ENCODE measurements around the gene SLC6A13. TPM values are rescaled to one million over a fixed set of nuclear protein-coding genes. Genes with fewer than 3 reads are reported as not detected.
"Not testable (repeated sequence)": the region's sequence is repeated elsewhere in the genome, so short reads cannot be mapped to it uniquely, and the experiment has no call there.

Gene SLC6A13
- total and polyA plus RNA-seq, 2 experiments from 2014 or later = 3.8 to 5.9 TPM

DNA sequence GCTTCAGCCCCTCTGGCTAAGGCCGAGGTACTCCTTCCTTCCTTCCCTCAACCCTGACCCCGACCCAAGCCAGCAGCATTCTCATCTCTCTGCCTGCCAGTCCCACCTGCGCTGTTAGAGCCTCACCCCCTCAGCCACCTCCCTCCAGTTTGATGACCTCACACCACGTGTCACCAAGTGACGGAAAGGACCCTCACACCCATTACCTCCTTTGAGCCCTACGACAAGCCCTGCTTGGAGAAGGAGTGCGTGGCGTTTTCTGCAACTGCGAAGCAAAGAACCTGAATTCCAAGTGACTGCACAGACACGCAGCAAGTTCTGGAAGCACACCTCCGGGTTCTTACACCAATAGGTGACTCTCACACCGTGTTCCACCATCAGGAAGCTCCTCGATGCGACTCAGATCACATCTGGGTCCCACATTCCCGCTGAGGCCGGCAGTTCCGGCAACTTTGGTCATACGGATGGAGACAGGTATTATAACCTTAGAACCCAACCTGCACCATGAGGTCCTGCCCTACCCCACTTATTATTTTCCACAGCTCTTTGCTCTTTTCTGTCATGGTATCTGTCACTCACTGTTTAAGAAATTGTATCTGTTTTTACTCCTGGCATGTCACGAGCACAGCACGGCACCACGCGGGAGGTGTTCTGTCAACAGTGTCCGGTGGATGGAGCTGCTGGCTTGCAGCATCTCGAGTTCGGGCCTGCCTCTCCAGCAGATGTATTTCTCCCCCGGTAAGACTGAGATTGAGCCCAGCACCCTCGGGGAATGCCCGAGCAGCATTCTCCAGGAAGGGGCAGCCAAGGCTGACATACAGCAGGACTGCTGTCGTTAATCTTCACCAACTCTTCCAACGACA is 43.7 kb downstream of the SLC6A13 start:
- no peak for DNase-seq (ENCODE audit: low spot score)
- Histone ChIP-seq H3K27me3 (no peaks in the 10 kb centered on the region), H3K27ac (no peak overlapping the region), H3K9me3 (ENCODE audit: low read depth) (no peaks in the 10 kb centered on the region), H3K79me2 (no peaks in the 10 kb centered on the region), H4K20me1 (ENCODE audit: insufficient read depth, poor library complexity, severe bottlenecking) (no peaks in the 10 kb centered on the region), H3K4me3 (no peak overlapping the region), H3K36me3 (replicated peaks; ENCODE audit: insufficient read depth, low read depth) (no peaks in the 10 kb centered on the region), H3K4me1 (ENCODE audit: insufficient read depth) (no peaks in the 10 kb centered on the region), H3K9me2 (replicated peaks; ENCODE audit: insufficient read depth) (no peaks in the 10 kb centered on the region), H2AFZ (no peak overlapping the region), H3K4me2 (no peak overlapping the region)
- 80% methylated on average over 30 of the region's 30 CpGs for whole genome bisulfite sequencing (ENCODE audit: low lambda C conversion rate, missing lambda C conversion rate)
- TF ChIP-seq EZH2phosphoT487 (IDR thresholded peaks at IDR 0.05; ENCODE audit: low read depth, severe bottlenecking, unreplicated experiment) (no peak), EZH2 (IDR thresholded peaks at IDR 0.05; ENCODE audit: borderline replicate concordance) (no peak)
- TF ChIP-seq, protein P1, sequence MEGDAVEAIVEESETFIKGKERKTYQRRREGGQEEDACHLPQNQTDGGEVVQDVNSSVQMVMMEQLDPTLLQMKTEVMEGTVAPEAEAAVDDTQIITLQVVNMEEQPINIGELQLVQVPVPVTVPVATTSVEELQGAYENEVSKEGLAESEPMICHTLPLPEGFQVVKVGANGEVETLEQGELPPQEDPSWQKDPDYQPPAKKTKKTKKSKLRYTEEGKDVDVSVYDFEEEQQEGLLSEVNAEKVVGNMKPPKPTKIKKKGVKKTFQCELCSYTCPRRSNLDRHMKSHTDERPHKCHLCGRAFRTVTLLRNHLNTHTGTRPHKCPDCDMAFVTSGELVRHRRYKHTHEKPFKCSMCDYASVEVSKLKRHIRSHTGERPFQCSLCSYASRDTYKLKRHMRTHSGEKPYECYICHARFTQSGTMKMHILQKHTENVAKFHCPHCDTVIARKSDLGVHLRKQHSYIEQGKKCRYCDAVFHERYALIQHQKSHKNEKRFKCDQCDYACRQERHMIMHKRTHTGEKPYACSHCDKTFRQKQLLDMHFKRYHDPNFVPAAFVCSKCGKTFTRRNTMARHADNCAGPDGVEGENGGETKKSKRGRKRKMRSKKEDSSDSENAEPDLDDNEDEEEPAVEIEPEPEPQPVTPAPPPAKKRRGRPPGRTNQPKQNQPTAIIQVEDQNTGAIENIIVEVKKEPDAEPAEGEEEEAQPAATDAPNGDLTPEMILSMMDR (IDR thresholded peaks at IDR 0.05; ENCODE audit: poor library complexity) = no peak

DNA sequence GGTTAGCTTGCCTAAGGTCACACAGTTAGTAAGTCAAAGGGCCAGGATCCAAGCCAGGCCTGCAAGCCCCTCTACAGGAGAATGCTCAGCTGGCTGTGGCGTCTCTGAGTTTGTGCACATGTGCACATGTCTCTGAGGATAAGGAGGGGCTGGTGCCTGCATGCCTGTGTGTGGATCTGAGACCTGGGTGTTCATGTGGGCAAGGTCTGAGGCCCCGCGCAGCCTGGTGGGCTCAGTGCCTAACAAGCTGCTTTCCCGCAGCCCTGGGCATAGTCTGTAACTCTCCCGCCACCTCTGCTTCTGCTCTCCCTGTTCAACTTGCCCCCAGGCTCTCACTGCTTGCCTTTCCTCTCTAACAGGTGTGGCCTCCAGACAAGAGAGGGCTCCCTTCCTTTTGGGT is 44.4 kb downstream of the SLC6A13 start:
- H3K27me3 ChIP-seq = no peaks in the 10 kb centered on the region
- no peaks in the 10 kb centered on the region for H3K36me3 ChIP-seq (replicated peaks; ENCODE audit: insufficient read depth, low read depth)
- no peaks in the 10 kb centered on the region for H3K9me3 ChIP-seq (ENCODE audit: low read depth)
- 85% methylated on average over 5 of the region's 5 CpGs for WGBS (ENCODE audit: low lambda C conversion rate, missing lambda C conversion rate)
- no peak overlapping the region for H2AFZ ChIP-seq
- H4K20me1 ChIP-seq (ENCODE audit: insufficient read depth, poor library complexity, severe bottlenecking) = no peaks in the 10 kb centered on the region
- no peaks in the 10 kb centered on the region for H3K79me2 ChIP-seq
- H3K4me2 ChIP-seq = no peak overlapping the region
- no peak for DNase-seq (ENCODE audit: low spot score)
- TF ChIP-seq, protein P1 (IDR thresholded peaks at IDR 0.05; ENCODE audit: poor library complexity) = no peak
- no peak for TF ChIP-seq EZH2phosphoT487 (IDR thresholded peaks at IDR 0.05; ENCODE audit: low read depth, severe bottlenecking, unreplicated experiment)
- no peak for TF ChIP-seq EZH2 (IDR thresholded peaks at IDR 0.05; ENCODE audit: borderline replicate concordance)
- no peaks in the 10 kb centered on the region for H3K9me2 ChIP-seq (replicated peaks; ENCODE audit: insufficient read depth)
- H3K27ac ChIP-seq = no peak overlapping the region
- H3K4me3 ChIP-seq = no peak overlapping the region
- H3K4me1 ChIP-seq (ENCODE audit: insufficient read depth) = no peaks in the 10 kb centered on the region

DNA sequence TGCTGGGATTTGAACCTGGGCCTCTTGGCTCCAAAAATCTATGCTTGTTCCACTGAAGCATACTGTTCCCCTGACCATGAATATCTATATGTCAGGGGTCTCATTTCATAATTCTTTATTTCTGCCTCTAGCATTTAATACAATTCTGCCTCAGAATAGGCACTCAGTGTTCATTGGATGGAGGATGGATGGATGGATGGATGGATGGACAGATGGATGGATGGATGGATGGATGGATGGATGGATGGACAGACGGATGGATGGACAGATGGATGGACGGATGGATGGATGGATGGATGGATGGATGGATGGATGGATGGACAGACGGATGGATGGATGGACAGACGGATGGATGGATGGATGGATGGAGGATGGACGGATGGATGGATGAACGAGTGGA is 45.6 kb downstream of the SLC6A13 start:
- 81% methylated on average over 6 of the region's 6 CpGs for WGBS (ENCODE audit: low lambda C conversion rate, missing lambda C conversion rate)

GRCh38 chr12:215116-215515 is 47.5 kb downstream of the SLC6A13 start:
- no peak overlapping the region for H2AFZ ChIP-seq
- 96% methylated on average over 6 of the region's 6 CpGs for WGBS (ENCODE audit: low lambda C conversion rate, missing lambda C conversion rate)
- H3K27ac ChIP-seq = no peak overlapping the region
- no peaks in the 10 kb centered on the region for H3K9me2 ChIP-seq (replicated peaks; ENCODE audit: insufficient read depth)
- no peaks in the 10 kb centered on the region for H3K36me3 ChIP-seq (replicated peaks; ENCODE audit: insufficient read depth, low read depth)
- no peak for DNase-seq (ENCODE audit: low spot score)
- no peak overlapping the region for H3K4me3 ChIP-seq
- no peaks in the 10 kb centered on the region for H3K79me2 ChIP-seq
- H3K4me2 ChIP-seq = no peak overlapping the region
- H4K20me1 ChIP-seq (ENCODE audit: insufficient read depth, poor library complexity, severe bottlenecking) = no peaks in the 10 kb centered on the region
- no peaks in the 10 kb centered on the region for H3K27me3 ChIP-seq
- H3K4me1 ChIP-seq (ENCODE audit: insufficient read depth) = peaks cover 11% of the 10 kb centered on the region
- H3K9me3 ChIP-seq (ENCODE audit: low read depth) = no peaks in the 10 kb centered on the region
- TF ChIP-seq EZH2phosphoT487 (IDR thresholded peaks at IDR 0.05; ENCODE audit: low read depth, severe bottlenecking, unreplicated experiment) = no peak
- TF ChIP-seq EZH2 (IDR thresholded peaks at IDR 0.05; ENCODE audit: borderline replicate concordance) = no peak
- TF ChIP-seq, protein P1 (IDR thresholded peaks at IDR 0.05; ENCODE audit: poor library complexity) = no peak

More for the DNA sequence above, 45.6 kb downstream of the SLC6A13 start:
- not testable (repeated sequence) for H3K4me3 ChIP-seq; H3K9me2 ChIP-seq (replicated peaks; ENCODE audit: insufficient read depth); H4K20me1 ChIP-seq (ENCODE audit: insufficient read depth, poor library complexity, severe bottlenecking); H3K36me3 ChIP-seq (replicated peaks; ENCODE audit: insufficient read depth, low read depth); DNase-seq (ENCODE audit: low spot score); H3K4me2 ChIP-seq; H3K27ac ChIP-seq; H3K79me2 ChIP-seq; H3K27me3 ChIP-seq; H2AFZ ChIP-seq; H3K9me3 ChIP-seq (ENCODE audit: low read depth); H3K4me1 ChIP-seq (ENCODE audit: insufficient read depth)
